MCF 10A (cell line): Measurements from ENCODE around the gene CEP170. TPM values are rescaled to one million over a fixed set of nuclear protein-coding genes. Genes with fewer than 3 reads are reported as not detected.

Experiments used
- total RNA-seq: library from RNA; stranded (reverse); gene quantifications from 2 replicates; pipeline ENCODE4 v1.2.3, GENCODE V29; 2022

CEP170 gene
- total RNA-seq, 1 experiment from 2014 or later, result 182 TPM

Other genes starting within 250 kb of the CEP170 start
- 81.1 and 128 TPM in 2 replicates for gene SDCCAG8, start 760 bp upstream of the CEP170 start, total RNA-seq